Measurements from ENCODE around the gene CDH23.

- TF ChIP-seq CTCF (IDR thresholded peaks at IDR 0.05), result no peak
- TF ChIP-seq POLR2A (IDR thresholded peaks at IDR 0.05), result no peak
Measured at GRCh38 chr10:71584461-71584860, 187.7 kb downstream of the CDH23 start.

All from suprapubic skin (tissue), 3 donors.